Stimulated activated CD8-positive, alpha-beta memory T cell treated with anti-CD3 and anti-CD28 coated beads, Interleukin-7, amount 100 ng/mL, for 24 hours (primary cell): ENCODE data around the gene TPK1.
A peak's percentile ranks its signal among the peaks of the same experiment; 100 is the strongest.

ENCODE experiments used
- DNase-seq: peaks from one replicate; pipeline ENCODE4 v3.0.0-alpha.2; 2020; ENCODE audit warnings: low read depth

The TPK1 gene

DNA sequence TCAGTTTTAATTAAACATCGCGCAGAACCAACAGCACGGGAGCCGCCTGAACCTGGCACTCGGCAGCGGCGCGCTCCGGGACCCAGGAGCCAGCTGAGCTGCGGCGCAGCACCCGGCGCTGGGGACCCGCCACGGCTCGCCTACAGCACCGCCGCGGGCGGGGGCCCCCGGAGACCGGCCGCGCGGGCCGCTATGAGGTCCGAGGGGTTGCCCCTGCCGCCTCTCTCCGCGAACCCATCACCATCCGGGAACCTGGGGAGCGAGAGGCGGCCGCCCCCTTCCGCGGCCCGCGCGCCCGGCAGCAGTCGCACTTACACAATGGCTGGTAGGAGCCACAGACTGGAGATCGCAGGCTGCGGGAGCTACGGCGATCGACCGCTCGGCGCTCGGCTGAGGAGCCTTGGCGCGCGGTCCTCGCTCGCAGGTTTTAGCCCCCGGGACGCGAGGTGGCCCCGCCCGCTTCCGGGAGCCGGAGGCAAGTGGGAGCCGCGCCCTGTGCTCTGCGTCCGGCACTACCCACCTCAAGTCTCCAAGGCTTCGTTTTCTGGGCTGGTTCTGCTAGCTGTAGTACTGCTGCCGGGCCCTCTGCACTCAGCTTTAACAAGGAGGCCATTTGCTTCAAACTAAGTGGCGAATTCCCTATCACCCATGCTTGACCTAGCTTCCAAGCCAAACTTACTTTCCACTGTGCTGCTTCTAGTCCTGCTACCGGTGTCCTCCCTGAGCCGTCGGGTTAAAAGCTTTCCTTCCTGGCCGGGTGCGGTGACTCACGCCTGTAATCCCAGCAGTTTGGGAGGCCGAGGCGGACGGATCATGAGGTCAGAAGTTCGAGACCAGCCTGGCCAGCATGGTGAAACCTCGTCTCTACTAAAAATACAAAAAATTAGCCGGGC is at the start of gene TPK1:
TPK1 (minus strand) TSS at position 402 of the 893 bp plus-strand sequence. CDS start 451 bp downstream, outside the sequence.
- peak; percentile 73 for DNase-seq

DNA sequence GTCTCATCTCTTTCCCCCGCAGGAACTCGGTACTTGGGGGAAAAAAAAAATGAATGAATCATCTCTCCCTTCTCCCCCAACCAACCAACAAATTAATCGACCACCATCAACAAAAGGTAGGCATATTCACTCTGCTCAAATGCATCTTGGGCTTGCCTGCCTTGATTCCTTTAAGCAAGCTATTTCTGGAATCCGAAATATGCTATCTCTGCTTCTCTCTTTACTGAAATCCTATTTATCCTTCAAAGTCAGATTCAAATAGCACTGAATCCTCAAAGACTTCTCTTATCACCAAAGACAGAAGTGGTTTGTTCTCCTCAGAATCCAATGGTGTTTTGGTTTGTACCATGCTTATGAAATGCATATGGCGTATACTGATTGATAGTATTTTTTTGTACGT is 49.6 kb upstream of the TPK1 start:
- DNase-seq = no peak

DNA sequence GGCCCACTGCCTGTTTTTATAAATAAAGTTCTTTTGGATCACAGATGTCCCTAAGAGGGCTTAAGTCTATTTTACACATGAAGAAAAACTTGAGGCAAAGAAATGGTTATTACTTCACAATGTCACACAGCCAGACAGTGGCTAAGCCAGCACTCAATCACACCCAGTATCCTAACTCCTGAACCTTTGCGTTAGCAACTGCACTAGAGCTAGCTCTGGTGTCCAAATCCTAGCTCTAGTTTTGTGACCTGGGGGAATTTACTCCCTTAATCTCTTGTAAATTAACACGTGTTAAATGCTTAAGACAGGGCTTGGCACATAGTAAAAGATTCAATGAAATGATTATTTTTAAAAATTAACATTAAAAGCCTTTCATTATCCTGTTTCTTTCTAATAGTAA is 49.0 kb upstream of the TPK1 start:
- DNase-seq = no peak

DNA sequence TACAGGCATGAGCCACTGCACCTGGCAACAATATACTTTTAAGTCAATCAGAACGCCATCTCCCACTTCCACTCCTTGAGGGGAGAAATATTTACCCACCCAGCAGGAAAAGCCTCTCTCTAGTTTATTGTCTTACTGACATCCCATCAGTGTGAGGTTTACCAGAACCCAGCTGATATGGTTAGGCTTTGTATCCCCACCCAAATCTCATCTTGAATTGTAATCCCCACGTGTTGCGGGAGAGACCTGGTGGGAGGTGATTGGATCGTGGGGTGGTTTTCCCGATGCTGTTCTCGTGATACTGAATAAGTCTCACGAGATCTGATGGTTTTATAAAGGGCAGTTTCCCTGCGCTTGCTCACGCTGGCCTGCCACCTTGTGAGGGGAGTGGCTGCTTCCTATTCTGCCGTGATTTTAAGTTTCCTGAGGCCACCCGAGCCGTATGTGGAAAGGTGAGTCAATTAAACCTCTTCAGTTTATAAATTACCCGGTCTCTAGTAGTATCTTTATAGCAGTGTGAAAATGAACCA is 37.5 kb upstream of the TPK1 start:
- no peak for DNase-seq

DNA sequence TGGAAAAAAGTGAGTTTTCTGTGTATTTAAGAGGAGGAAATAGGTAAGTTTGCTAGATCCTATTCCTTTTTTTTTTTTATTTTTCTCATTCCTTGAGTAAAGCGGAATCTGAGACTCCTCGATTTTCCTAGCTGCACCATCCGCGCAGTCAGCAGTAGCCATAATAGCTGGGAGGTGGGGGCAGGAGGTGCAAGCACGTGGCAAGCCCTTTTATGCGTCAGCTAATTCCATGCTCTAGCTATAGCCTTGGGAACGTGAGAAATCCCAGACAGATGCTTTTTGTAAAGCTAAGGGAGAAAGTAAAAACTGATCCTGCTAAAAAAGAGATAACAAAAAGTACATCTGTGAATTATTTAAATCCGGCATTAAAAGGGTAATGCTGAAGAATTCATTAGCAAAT is 33.2 kb upstream of the TPK1 start:
- no peak for DNase-seq

DNA sequence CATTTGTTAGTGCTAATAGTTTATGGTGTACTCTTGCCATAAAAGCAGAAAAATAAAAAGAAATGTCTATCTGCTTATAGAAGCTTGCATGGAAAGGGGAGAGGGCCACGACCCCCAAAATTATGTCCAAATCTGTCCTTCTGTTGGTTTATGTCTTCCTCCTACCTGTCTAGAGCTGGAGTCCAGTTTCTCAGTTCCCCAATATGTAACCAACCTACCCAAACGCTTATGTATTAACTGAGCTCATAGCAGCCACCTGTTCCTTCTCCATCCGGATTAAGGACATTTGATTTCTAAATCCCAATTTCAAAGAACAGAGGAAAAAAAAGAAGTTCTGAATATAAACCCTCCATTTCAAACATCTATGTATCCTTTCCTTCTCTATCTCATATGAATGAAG is 30.3 kb upstream of the TPK1 start:
- no peak for DNase-seq

DNA sequence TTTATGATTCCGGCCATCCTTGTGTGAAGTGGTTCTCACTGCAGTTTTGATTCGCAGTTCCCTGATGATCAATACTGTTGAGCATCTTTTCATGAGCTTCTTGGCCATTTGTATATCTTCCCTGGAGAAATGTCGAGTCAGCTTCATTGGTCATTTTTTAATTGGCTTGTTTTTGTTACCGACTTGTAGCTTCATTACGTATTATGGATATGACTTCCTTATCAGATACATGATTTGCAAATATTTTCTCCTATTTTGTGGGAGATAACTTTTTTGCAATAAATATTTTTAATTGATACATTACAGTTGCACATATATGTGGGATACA is 27.4 kb upstream of the TPK1 start:
- DNase-seq = no peak

DNA sequence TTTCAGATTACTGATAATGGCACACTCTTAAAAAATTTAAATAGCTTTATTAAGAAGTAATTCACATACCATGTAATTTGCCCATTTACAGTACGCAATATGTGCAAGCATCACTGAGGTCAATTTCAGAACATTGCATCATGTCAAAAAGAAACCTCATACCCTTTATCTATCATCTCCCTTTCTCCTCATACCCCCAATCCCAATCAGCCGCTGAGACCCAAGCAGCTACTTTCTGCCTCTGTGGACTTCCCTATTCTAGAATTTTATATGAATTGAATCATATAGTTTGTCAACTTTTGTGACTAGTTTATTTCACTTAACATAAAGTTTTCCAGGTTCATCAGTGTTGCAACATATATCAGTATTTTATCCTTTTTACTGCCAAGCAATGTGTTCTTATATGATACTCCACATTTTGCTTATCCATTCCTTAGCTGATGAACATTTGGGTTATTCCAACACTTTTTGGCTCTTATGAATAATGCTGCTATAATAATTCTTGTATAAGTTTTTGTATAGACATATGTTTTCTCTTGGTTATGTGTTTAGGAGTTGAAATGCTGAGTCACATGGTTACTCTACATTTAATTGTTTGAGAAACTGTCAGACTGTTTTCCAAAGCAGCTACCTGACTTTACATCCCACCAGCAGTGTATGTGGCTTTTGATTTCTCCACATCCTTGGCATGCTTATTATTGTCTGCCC is 26.9 kb upstream of the TPK1 start:
- no peak for DNase-seq

DNA sequence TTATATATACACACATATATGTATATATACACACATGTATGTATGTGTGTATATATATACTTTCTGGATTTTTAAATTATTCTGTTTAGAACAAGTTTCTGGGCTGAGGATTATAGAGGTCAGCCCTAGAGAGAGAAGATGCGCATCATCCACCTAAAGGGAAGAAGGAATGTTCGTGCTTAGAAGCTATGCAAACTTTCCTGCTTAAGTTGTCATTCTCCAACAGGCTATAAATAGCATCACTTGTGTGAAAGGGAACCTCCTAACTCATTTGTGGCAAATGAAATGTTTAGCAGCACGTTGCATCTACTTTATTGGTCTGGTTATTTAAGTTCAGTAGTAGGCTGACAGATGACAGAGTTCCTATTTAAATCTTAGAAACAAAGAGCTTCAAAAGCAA is 23.9 kb upstream of the TPK1 start:
- DNase-seq = no peak

DNA sequence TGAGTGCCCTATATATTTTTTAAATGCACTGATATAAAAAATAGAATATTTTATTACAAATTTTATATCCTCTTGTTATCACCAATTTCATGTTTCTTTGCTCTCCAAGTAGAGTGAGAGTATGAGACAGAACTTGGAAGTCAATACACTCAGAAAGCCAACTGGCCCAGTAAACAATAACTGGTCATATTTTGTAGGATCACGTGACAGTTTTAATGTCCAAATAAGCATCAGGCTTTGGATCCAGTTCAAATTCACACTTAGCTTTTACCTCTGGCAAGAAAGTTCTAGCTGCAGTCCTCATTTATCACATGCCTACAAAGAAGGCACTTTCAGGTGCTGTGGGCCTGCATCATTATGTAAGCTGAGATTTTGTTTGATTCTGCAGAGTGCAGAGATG is 21.6 kb upstream of the TPK1 start:
- DNase-seq = no peak

DNA sequence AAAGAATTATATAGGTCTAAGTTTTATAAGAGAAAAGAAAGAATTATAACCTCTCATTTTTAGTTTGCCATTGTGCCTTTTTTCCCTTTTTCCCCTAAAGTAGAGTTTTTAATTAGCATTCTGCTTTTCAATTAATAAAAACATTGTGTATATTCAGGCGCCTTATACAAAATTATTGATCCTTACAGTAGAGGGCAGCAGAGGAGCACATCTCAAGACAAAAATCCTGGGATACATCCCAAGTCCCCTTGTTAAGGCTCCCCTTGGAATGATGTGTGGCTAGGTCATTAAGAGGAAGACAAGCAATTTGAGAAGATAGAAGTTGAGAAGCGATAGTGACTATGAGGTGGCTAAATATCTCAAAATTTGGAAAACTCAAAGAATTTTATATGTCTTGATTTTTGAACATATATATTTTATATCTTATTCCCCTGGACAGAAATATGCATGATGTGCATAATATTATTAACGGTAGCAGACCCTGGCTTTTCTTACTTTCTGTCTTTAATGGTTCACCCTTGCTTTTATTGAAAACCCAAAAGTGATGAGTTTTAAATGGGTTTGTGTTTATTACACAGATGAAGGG is 19.1 kb upstream of the TPK1 start:
- no peak for DNase-seq

DNA sequence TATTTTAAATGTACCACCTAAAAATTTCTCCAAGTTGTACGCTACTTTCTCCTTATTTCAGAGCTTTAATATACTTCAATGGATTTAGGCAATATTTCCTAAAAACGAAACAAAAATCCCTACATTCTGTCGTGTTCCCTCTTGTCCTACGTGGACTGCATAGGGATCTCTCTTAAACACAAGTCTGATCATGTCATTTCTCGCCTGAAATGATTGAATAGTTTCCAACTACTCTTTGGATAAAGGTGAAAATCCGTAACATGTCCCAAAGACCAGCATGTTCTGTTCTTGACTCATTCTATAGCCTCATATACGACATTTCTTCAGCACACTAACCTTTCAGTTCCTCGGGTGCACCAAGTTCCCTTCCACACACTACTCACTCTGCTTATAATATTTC is 17.7 kb upstream of the TPK1 start:
- DNase-seq = no peak

DNA sequence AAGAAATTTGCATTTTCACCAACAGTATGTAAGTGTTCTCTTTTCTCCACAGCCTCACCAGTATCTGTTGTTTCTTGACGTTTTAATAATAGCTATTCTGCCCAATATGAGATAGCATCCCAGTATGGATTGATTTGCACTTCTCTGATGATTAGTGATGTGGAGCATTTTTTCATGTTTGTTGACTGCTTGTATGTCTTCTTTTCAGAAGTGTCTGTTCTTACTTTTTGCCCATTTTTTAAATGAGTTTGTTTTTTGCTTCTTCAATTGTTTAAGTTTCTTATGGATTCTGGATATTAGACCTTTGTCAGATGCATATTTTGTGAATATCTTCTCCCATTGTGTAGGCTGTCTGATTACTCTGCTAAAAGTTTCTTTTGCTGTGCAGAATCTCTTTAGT is 12.2 kb upstream of the TPK1 start:
- no peak for DNase-seq

DNA sequence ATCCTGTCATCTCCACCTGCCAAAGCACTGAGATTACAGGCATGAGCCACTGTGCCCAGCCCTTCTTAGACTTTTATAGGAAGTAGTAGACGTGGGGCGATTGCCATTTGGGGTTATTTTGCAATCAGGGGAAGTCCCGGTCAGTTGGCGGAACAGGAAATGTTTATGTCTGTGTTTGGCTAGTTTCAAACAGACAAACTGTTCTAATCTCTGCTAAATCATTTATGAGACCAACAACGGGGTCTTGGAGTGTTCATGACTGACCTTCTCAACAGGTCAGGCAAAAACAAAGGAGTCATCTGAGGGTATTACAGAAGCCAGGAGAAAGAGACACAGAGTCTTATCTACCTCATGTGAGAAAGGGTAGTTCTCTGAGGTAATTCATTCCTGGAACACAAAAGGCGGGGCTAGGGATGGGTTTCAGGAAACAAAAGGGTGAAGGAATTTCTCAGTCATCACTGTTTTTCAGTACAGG is 6.6 kb upstream of the TPK1 start:
- DNase-seq = no peak

DNA sequence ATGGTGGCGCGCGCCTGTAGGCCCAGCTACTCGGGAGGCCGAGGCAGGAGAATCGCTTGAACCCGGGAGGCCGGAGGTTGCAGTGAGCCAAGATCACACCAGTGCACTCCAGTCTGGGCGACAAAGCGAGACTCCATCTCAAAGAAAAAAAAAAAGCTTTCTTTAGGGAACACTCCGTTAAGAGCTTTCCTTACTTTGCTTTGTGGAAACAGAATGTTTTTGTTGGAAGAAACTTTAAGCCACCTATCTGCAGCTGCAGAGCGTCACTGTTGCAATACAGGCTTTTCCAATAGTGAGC is 641 bp upstream of the TPK1 start:
- DNase-seq = no peak

DNA sequence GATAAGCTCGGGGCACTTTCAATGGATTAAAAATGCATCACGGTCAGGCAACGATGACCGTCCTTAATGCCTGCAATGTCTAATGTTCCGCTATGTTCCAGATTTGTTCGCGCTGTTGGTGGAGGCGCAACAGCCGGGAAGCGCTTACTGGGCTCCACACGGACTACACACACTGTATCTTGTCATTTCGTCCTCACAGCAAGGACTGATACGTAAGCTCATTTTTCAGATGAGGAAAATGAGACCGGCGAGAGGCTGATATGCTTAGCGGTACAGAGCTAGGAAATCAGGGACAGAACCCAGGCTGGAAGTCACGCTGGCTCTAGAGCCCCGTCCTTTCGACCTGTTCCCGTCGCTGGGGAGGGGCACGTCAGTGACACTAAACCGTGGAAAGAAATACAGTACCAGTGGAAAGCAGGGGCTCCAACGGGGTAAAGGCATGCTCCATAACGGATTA is 670 bp downstream of the TPK1 start:
- peak; percentile 18 for DNase-seq

DNA sequence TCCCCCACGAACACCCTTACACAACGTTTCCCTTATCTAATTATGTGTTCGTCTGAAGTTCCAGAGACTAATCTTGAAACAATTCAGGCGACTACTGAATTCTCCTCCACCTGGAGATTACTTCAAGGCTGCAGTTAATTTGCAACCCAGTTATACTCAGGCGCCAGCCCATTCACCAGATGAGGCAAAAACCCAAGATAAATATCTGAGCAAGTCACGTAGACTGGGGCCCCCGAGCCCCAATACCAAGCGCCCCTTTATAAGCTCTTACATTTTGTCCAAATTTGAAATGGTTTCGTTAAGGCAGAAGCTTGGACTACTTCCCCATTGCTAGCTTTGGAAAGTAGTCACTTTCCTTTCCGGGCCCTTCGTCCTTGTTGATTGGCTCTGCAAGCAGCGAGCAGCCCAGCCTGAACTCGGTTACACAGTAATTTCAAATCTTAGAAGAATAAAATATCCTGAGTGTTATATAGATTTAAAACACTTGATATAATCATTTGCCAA is 1.2 kb downstream of the TPK1 start:
- no peak for DNase-seq

DNA sequence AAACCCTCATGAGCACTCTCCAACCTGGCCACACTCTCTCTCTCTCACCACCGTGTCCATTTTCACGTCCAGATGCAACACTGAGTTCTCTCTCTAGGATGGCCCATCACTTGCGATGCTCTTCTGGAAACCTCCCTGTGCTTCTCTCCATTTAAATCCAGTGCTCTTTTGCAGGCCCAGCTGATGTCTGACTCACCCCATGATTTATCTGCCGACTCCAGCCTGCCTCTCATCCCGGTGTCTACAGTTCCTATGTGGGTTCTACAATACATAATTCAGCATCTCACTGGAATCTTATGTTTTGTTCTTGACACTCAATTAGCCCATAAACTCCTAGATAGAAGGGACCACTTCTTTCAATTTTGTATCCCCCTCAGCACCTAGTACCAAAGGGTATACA is 5.0 kb downstream of the TPK1 start:
- no peak for DNase-seq

DNA sequence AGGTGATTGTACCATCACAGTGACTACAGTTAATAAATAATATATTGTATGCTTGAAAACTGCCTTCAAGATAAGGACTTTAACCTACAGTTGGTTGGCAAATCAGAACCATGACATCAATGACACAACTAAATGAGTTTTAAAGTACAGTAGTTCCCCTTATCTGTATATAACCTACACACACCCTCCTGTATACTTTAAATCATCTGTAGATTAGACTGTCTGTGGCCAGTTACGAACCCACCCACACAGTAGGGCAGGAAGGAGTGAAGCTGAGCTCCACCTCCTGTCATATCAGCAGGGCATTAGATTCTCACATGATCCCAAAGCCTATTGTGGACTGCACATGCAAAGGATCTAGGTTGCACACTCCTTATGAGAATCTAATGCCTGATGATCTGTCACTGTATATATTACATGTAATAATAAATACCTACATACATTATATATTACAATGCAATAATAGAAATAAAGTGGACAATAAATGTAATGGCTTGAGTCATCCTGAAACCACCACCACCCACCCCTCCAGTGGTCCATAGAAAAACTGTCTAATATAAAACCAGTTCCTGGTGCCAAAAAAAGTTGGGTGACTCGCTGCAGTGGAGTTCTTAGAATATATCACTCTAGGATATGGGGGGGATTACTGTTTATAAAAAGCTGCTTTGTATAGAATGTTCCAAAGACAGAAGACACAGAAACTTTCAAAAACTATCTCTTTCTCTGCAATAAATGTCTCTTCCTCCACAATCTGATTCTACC is 5.6 kb downstream of the TPK1 start:
- DNase-seq = no peak

DNA sequence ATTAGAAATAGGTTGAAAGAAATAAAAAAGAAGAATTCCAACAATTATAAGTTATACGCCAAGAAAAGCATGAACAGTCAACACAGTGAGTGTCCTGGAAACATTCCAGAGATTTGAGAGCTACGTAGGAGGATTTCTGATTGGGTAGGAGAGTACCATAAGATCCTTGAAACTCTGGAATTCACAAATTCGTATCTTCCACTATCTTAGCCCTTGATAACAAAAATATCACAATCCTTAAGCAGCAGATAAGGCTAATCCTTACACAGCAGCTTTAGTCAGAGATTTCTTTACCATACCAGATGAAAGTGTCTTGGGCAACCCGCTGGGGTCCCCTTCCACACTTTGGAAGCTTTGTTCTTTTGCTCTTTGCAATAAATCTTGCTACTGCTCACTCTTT is 8.2 kb downstream of the TPK1 start:
- DNase-seq = no peak

DNA sequence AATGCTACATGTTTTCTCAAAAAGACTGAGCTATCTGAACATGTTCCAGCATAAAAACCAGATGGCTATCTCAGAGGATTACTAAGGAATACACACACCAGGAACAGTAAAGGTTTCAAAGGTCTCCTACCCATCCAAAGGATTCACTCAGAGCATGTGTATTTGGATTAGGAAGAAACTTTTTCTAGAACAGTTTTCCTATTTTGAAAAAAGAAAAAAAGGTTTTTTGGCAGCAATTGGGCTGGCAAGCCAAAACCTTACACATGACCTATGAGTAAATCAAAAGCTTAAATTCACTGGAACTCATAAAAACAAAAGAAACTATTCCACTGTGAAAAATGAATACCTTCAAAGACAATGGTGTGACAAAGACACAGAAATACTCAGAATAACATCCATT is 9.6 kb downstream of the TPK1 start:
- DNase-seq = no peak

DNA sequence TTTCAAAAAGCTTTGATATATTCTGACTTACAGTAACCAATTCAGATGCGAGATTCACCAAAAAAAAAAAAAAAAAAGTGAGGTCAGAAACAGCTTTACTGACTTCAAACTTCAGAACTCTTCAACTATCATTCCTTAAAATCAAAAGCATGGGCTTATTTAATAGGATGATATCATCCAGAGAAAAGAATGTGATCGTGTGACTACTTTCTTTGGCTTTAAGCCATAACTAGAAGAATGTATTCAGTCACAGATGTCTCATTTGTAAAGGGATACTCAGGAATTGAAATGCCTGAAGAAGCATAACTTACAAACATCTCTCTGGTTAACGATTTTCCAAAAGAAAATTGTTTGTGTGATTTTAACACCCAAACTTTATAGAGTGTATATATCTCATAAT is 11.5 kb downstream of the TPK1 start:
- no peak for DNase-seq
